ENCODE results near the gene FAM163A. TPM values are rescaled to one million over a fixed set of nuclear protein-coding genes. Genes with fewer than 3 reads are reported as not detected.

FAM163A gene
- total and polyA plus RNA-seq, 2 donors (not counting 1 experiment from before 2014, with no cell fraction given) = not detected

DNA sequence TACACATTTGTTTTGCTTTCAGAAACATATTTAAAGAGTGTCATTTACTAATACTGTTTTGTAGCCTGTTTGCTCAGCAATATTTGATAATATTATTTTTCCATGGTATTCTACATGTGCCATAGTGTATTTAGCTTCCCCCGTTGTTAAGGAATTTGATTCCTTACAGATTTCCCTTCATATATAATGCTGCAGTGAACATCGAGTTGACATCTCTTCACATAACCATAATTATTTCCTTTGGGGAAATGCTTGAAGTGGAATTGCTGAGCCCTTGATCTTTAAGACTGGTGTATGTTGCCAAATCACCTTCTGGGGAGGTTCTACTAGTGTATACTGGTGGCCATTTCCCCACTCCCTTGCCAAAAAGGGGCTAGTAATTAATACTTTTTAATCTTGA is 42.6 kb downstream of the FAM163A start:
- Histone ChIP-seq H3K36me3 (ENCODE audit: control insufficient read depth, insufficient read depth, low read length) (no peaks in the 10 kb centered on the region), H3K4me3 (replicated peaks in 1 of 4; ENCODE audit: control extremely low read depth in 1 of 4, insufficient read depth in 1 of 4, low read depth in 3 of 4, low read length in 4 of 4) (no peak overlapping the region), H3K9me3 (ENCODE audit: control insufficient read depth, insufficient read depth, low read depth, low read length) (no peaks in the 10 kb centered on the region), H3K4me1 (ENCODE audit: control insufficient read depth, extremely low read depth, insufficient read depth, low read length) (no peaks in the 10 kb centered on the region), H3K9ac (ENCODE audit: insufficient read depth, low read length) (no peak overlapping the region), H2AFZ (ENCODE audit: low read length) (no peak overlapping the region), H3K4me2 (ENCODE audit: extremely low read depth, insufficient read depth, low read length) (no peak overlapping the region), H3K27ac (ENCODE audit: insufficient read depth, low read length) (no peak overlapping the region), H3K79me2 (ENCODE audit: control insufficient read depth, insufficient read depth, low read length) (no peaks in the 10 kb centered on the region), H3K27me3 (ENCODE audit: control insufficient read depth, insufficient read depth, low read length) (peaks cover 24% of the 10 kb centered on the region), H4K20me1 (ENCODE audit: control insufficient read depth, extremely low read depth, insufficient read depth, low read length) (no peaks in the 10 kb centered on the region)
- no peak for TF ChIP-seq EZH2 (IDR thresholded peaks at IDR 0.05; ENCODE audit: low read length, missing control alignments)
- TF ChIP-seq, protein P1, sequence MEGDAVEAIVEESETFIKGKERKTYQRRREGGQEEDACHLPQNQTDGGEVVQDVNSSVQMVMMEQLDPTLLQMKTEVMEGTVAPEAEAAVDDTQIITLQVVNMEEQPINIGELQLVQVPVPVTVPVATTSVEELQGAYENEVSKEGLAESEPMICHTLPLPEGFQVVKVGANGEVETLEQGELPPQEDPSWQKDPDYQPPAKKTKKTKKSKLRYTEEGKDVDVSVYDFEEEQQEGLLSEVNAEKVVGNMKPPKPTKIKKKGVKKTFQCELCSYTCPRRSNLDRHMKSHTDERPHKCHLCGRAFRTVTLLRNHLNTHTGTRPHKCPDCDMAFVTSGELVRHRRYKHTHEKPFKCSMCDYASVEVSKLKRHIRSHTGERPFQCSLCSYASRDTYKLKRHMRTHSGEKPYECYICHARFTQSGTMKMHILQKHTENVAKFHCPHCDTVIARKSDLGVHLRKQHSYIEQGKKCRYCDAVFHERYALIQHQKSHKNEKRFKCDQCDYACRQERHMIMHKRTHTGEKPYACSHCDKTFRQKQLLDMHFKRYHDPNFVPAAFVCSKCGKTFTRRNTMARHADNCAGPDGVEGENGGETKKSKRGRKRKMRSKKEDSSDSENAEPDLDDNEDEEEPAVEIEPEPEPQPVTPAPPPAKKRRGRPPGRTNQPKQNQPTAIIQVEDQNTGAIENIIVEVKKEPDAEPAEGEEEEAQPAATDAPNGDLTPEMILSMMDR (conservative IDR thresholded peaks at IDR 0.05 in 1 of 2, IDR thresholded peaks at IDR 0.05 in 1 of 2; ENCODE audit: low read depth in 1 of 2, low read length in 2 of 2) = no peak
- no peak for DNase-seq (ENCODE audit: low read depth in 2 of 2)

- Histone ChIP-seq H2AFZ (ENCODE audit: low read length) (no peak overlapping the region), H3K4me1 (ENCODE audit: control insufficient read depth, extremely low read depth, insufficient read depth, low read length) (no peaks in the 10 kb centered on the region), H3K27me3 (ENCODE audit: control insufficient read depth, insufficient read depth, low read length) (peaks cover 22% of the 10 kb centered on the region), H3K4me3 (replicated peaks in 1 of 4; ENCODE audit: control extremely low read depth in 1 of 4, insufficient read depth in 1 of 4, low read depth in 3 of 4, low read length in 4 of 4) (no peak overlapping the region), H3K4me2 (ENCODE audit: extremely low read depth, insufficient read depth, low read length) (no peak overlapping the region), H3K9me3 (ENCODE audit: control insufficient read depth, insufficient read depth, low read depth, low read length) (no peaks in the 10 kb centered on the region), H4K20me1 (ENCODE audit: control insufficient read depth, extremely low read depth, insufficient read depth, low read length) (no peaks in the 10 kb centered on the region), H3K36me3 (ENCODE audit: control insufficient read depth, insufficient read depth, low read length) (no peaks in the 10 kb centered on the region), H3K27ac (ENCODE audit: insufficient read depth, low read length) (no peak overlapping the region), H3K79me2 (ENCODE audit: control insufficient read depth, insufficient read depth, low read length) (no peaks in the 10 kb centered on the region), H3K9ac (ENCODE audit: insufficient read depth, low read length) (no peak overlapping the region)
- no peak for TF ChIP-seq EZH2 (IDR thresholded peaks at IDR 0.05; ENCODE audit: low read length, missing control alignments)
- TF ChIP-seq, protein P1 (conservative IDR thresholded peaks at IDR 0.05 in 1 of 2, IDR thresholded peaks at IDR 0.05 in 1 of 2; ENCODE audit: low read depth in 1 of 2, low read length in 2 of 2) = no peak
- DNase-seq (ENCODE audit: low read depth in 2 of 2) = no peak
Observed at GRCh38 chr1:179786815-179787685, 44.0 kb downstream of the FAM163A start.

DNA sequence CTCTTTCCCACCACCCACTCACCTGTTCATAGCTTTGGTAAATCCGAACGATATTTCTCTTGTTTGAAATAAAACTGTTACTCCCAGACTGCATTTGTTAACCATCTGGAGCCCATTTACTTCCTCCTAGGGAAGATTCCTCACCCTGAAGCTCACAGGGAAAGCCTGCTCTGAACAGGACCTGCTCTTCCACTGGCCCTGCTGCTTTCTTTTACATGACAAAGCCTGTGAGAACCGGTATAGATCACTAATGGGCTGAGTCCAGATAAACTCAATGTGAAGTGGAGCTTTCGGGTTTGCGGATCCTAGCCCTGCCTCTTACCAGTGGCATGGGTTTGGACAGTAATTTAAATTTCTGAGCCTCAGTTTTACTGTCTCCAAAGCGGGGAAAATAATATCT is 45.2 kb downstream of the FAM163A start:
- TF ChIP-seq, protein P1 (conservative IDR thresholded peaks at IDR 0.05 in 1 of 2, IDR thresholded peaks at IDR 0.05 in 1 of 2; ENCODE audit: low read depth in 1 of 2, low read length in 2 of 2) = no peak
- TF ChIP-seq EZH2 (IDR thresholded peaks at IDR 0.05; ENCODE audit: low read length, missing control alignments) = no peak
- Histone ChIP-seq H3K9ac (ENCODE audit: insufficient read depth, low read length) (no peak overlapping the region), H3K27me3 (ENCODE audit: control insufficient read depth, insufficient read depth, low read length) (peaks cover 15% of the 10 kb centered on the region), H3K27ac (ENCODE audit: insufficient read depth, low read length) (no peak overlapping the region), H3K4me2 (ENCODE audit: extremely low read depth, insufficient read depth, low read length) (no peak overlapping the region), H3K79me2 (ENCODE audit: control insufficient read depth, insufficient read depth, low read length) (no peaks in the 10 kb centered on the region), H3K4me1 (ENCODE audit: control insufficient read depth, extremely low read depth, insufficient read depth, low read length) (no peaks in the 10 kb centered on the region), H4K20me1 (ENCODE audit: control insufficient read depth, extremely low read depth, insufficient read depth, low read length) (no peaks in the 10 kb centered on the region), H3K4me3 (replicated peaks in 1 of 4; ENCODE audit: control extremely low read depth in 1 of 4, insufficient read depth in 1 of 4, low read depth in 3 of 4, low read length in 4 of 4) (no peak overlapping the region), H3K9me3 (ENCODE audit: control insufficient read depth, insufficient read depth, low read depth, low read length) (no peaks in the 10 kb centered on the region), H3K36me3 (ENCODE audit: control insufficient read depth, insufficient read depth, low read length) (no peaks in the 10 kb centered on the region), H2AFZ (ENCODE audit: low read length) (no peak overlapping the region)
- DNase-seq (ENCODE audit: low read depth in 2 of 2) = no peak

Data from fibroblast of lung (primary cell).